H1 (cell line): ENCODE results near the gene PRR33. TPM values are rescaled to one million over a fixed set of nuclear protein-coding genes. Genes with fewer than 3 reads are reported as not detected.

ENCODE experiments used
- CTCF ChIA-PET: fragments of 300-600 bp; sonication (Branson Sonifier 250); formaldehyde crosslinking; loops from one replicate; lab custom pipeline; 2021; ENCODE audit not compliant: partially characterized antibody; lab: Charles Lee
- POLR2A ChIA-PET: fragments of 300-600 bp; sonication (Branson Sonifier 250); formaldehyde crosslinking; loops from one replicate; lab custom pipeline; 2021; ENCODE audit warnings: inconsistent platforms; ENCODE audit not compliant: partially characterized antibody; lab: Charles Lee
- DNase-seq, 2 experiments: peaks; one replicate each; pipeline versions ENCODE4 v3.0.0 to v3.0.0-alpha.2; 2010 to 2022; ENCODE audit warnings: low spot score in 2 of 2, low read depth in 1 of 2, mixed read lengths in 1 of 2
- FAIRE-seq: peaks from 2 replicates; lab custom pipeline; 2011; peaks lifted over from hg19 to GRCh38; lab: Jason Lieb, UNC
- H2AFZ ChIP-seq: 2 replicates; pipeline ENCODE4 v1.8.1; 2012; ENCODE audit warnings: low read length, inconsistent platforms
- H2AK5ac ChIP-seq: 2 replicates; pipeline ENCODE4 v1.6.1; 2013; ENCODE audit warnings: low read depth, low read length
- H2BK120ac ChIP-seq: replicated peaks from 2 replicates; pipeline ENCODE3; 2013; ENCODE audit warnings: low read depth, low read length, inconsistent platforms
- H2BK12ac ChIP-seq: 2 replicates; pipeline ENCODE4 v1.6.1; 2013; ENCODE audit warnings: low read depth, low read length
- H2BK15ac ChIP-seq: 2 replicates; pipeline ENCODE4 v1.6.1; 2013; ENCODE audit warnings: low read length
- H2BK20ac ChIP-seq: 2 replicates; pipeline ENCODE4 v1.6.1; 2013; ENCODE audit warnings: low read length
- H2BK5ac ChIP-seq: 2 replicates; pipeline ENCODE4 v1.6.1; 2013; ENCODE audit warnings: low read depth, low read length
- H3K14ac ChIP-seq: 2 replicates; pipeline ENCODE4 v1.6.1; 2013; ENCODE audit warnings: inconsistent platforms; ENCODE audit not compliant: insufficient read length
- H3K18ac ChIP-seq: 2 replicates; pipeline ENCODE4 v1.6.1; 2013; ENCODE audit warnings: low read length; ENCODE audit errors: extremely low read depth
- H3K23ac ChIP-seq: 2 replicates; pipeline ENCODE4 v1.6.1; 2013; ENCODE audit warnings: inconsistent platforms; ENCODE audit not compliant: insufficient read length
- H3K23me2 ChIP-seq: 2 replicates; pipeline ENCODE4 v1.6.1; 2013; ENCODE audit warnings: low read depth, low read length
- H3K27ac ChIP-seq: 2 replicates; pipeline ENCODE4 v1.6.1; 2011; ENCODE audit warnings: low read depth, low read length, inconsistent platforms
- H3K27me3 ChIP-seq, 4 experiments: replicated peaks in 1 of 4; 1 replicate in 1 of 4; 2 replicates in 3 of 4; pipeline versions ENCODE4 v1.6.1 to v1.8.1; 2011 to 2013; ENCODE audit warnings: low read length in 3 of 4, mild to moderate bottlenecking in 3 of 4, inconsistent platforms in 2 of 4, mixed read lengths in 2 of 4, moderate library complexity in 1 of 4; ENCODE audit not compliant: control insufficient read depth in 3 of 4, insufficient read depth in 3 of 4; ENCODE audit errors: extremely low read depth in 1 of 4
- H3K36me3 ChIP-seq, 4 experiments: 2 replicates each; pipeline versions ENCODE4 v1.6.1 to v1.8.1; 2011 to 2013; ENCODE audit warnings: mild to moderate bottlenecking in 4 of 4, low read length in 3 of 4, moderate library complexity in 2 of 4, control low read depth in 1 of 4, inconsistent platforms in 1 of 4; ENCODE audit not compliant: insufficient read depth in 4 of 4, control insufficient read depth in 2 of 4
- H3K4ac ChIP-seq: replicated peaks from 2 replicates; pipeline ENCODE3; 2013; ENCODE audit warnings: low read length, low read depth, mixed read lengths, inconsistent platforms; ENCODE audit not compliant: insufficient read length
- H3K4me1 ChIP-seq, 4 experiments: replicated peaks in 1 of 4; 1 replicate in 1 of 4; 2 replicates in 3 of 4; pipeline versions ENCODE4 v1.6.1 to v1.8.1; 2011 to 2013; ENCODE audit warnings: low read length in 3 of 4, inconsistent platforms in 2 of 4, mixed read lengths in 1 of 4; ENCODE audit not compliant: insufficient read depth in 4 of 4, control insufficient read depth in 3 of 4
- H3K4me2 ChIP-seq, 2 experiments: 2 replicates each; pipeline versions ENCODE4 v1.6.1 to v1.8.1; 2011 to 2013; ENCODE audit warnings: low read depth in 2 of 2, low read length in 2 of 2, control low read depth in 1 of 2, inconsistent platforms in 1 of 2, mild to moderate bottlenecking in 1 of 2; ENCODE audit not compliant: insufficient read depth in 1 of 2
- H3K4me3 ChIP-seq, 4 experiments: fragments of 200-600, 300-600 bp in 1 of 4; sonication (generic), shearing (Covaris generic), sonication (Bioruptor Twin) in 1 of 4; 2 replicates each; pipeline versions ENCODE4 v1.5.1 to v1.8.1; 2011 to 2016; ENCODE audit warnings: low read length in 4 of 4, low read depth in 3 of 4, control low read depth in 2 of 4, inconsistent platforms in 2 of 4, mild to moderate bottlenecking in 2 of 4, mixed read lengths in 1 of 4, moderate library complexity in 1 of 4; ENCODE audit not compliant: insufficient read depth in 2 of 4; ENCODE audit errors: extremely low read depth in 1 of 4
- H3K56ac ChIP-seq: replicated peaks from 2 replicates; pipeline ENCODE3; 2013; ENCODE audit warnings: low read depth, mild to moderate bottlenecking, mixed read lengths, low read length, inconsistent platforms; ENCODE audit not compliant: insufficient read length
- H3K79me1 ChIP-seq: 2 replicates; pipeline ENCODE4 v1.6.1; 2013; ENCODE audit warnings: low read depth, low read length, control low read depth
- H3K79me2 ChIP-seq, 2 experiments: 2 replicates each; pipeline versions ENCODE4 v1.6.1 to v1.8.1; 2012 to 2013; ENCODE audit warnings: low read length in 2 of 2, mild to moderate bottlenecking in 2 of 2, inconsistent platforms in 1 of 2; ENCODE audit not compliant: insufficient read depth in 2 of 2, control insufficient read depth in 1 of 2
- H3K9ac ChIP-seq, 4 experiments: replicated peaks in 1 of 4; 1 replicate in 1 of 4; 2 replicates in 3 of 4; pipeline versions ENCODE4 v1.6.1 to v1.8.1; 2011 to 2013; ENCODE audit warnings: low read depth in 3 of 4, low read length in 3 of 4, control low read depth in 2 of 4, mild to moderate bottlenecking in 2 of 4, moderate library complexity in 2 of 4, inconsistent platforms in 1 of 4; ENCODE audit errors: extremely low read depth in 1 of 4
- H3K9me3 ChIP-seq, 2 experiments: 2 replicates each; pipeline versions ENCODE4 v1.6.1 to v1.8.1; 2012 to 2013; ENCODE audit warnings: mild to moderate bottlenecking in 2 of 2, moderate library complexity in 2 of 2, control low read depth in 1 of 2, inconsistent platforms in 1 of 2, low read depth in 1 of 2, low read length in 1 of 2, mixed read lengths in 1 of 2; ENCODE audit not compliant: insufficient read depth in 2 of 2
- H4K20me1 ChIP-seq, 2 experiments: replicated peaks in 1 of 2; 2 replicates each; pipeline versions ENCODE3 to v1.8.1; 2011 to 2013; ENCODE audit warnings: inconsistent platforms in 2 of 2, low read length in 2 of 2, mild to moderate bottlenecking in 1 of 2; ENCODE audit not compliant: insufficient read depth in 2 of 2, control insufficient read depth in 1 of 2
- H4K5ac ChIP-seq: 2 replicates; pipeline ENCODE4 v1.6.1; 2013; ENCODE audit warnings: low read length, low read depth, mixed read lengths, inconsistent platforms; ENCODE audit not compliant: insufficient read length
- H4K8ac ChIP-seq: 2 replicates; pipeline ENCODE4 v1.8.0; 2013; ENCODE audit warnings: mild to moderate bottlenecking, moderate library complexity, low read length, inconsistent platforms; ENCODE audit not compliant: insufficient read depth; ENCODE audit errors: extremely low read depth
- H4K91ac ChIP-seq: replicated peaks from 2 replicates; pipeline ENCODE3; 2013; ENCODE audit warnings: low read length, mixed read lengths, inconsistent platforms; ENCODE audit not compliant: insufficient read length
- CHD1 ChIP-seq: IDR thresholded peaks from 2 replicates; pipeline ENCODE4 v1.6.1; 2012; ENCODE audit warnings: low read depth, low read length, improper control_type of control experiment
- CREB1 ChIP-seq: IDR thresholded peaks from 2 replicates; pipeline ENCODE4 v1.6.1; 2012; ENCODE audit warnings: inconsistent platforms
- GABPA ChIP-seq: IDR thresholded peaks from 2 replicates; pipeline ENCODE4 v1.6.1; 2011; ENCODE audit warnings: mild to moderate bottlenecking, low read length, moderate library complexity, borderline replicate concordance; ENCODE audit not compliant: insufficient read depth
- KDM5A ChIP-seq: fragments of 200-600 bp; IDR thresholded peaks from 2 replicates; pipeline ENCODE4 v1.7.1; 2012; ENCODE audit warnings: mild to moderate bottlenecking, low read length, inconsistent platforms, mixed read lengths
- POLR2AphosphoS5 ChIP-seq: IDR thresholded peaks from 2 replicates; pipeline ENCODE4 v1.6.1; 2011; ENCODE audit warnings: low read depth, low read length
- SAP30 ChIP-seq: fragments of 300-600 bp; sonication (generic); IDR thresholded peaks from 2 replicates; pipeline ENCODE4 v1.7.1; 2012; ENCODE audit warnings: low read length, moderate library complexity, mild to moderate bottlenecking, inconsistent platforms; ENCODE audit not compliant: insufficient read depth, insufficient replicate concordance
- SIX5 ChIP-seq: IDR thresholded peaks from 2 replicates; pipeline ENCODE4 v1.6.1; 2011; ENCODE audit warnings: mild to moderate bottlenecking, low read depth, low read length
- ZNF274 ChIP-seq: IDR thresholded peaks from 2 replicates; pipeline ENCODE4 v1.7.0; 2012; ENCODE audit warnings: low read length, borderline replicate concordance; ENCODE audit errors: extremely low read depth
- WGBS, 2 experiments: shearing (Covaris generic) in 1 of 2; methylation state at CpG; one replicate each; pipeline versions ENCODE4 v1.1.6 to v1.1.7; 2013 to 2015; ENCODE audit warnings: low lambda C conversion rate in 2 of 2, mixed read lengths in 2 of 2, inconsistent platforms in 1 of 2, low coverage in 1 of 2, missing lambda C conversion rate in 1 of 2; ENCODE audit not compliant: insufficient replicate concordance in 2 of 2, insufficient coverage in 1 of 2, insufficient read length in 1 of 2; ENCODE audit errors: extremely low coverage in 1 of 2, missing lambda C conversion rate in 1 of 2; 5-methylcytosine and 5-hydroxymethylcytosine counted together
- polyA plus RNA-seq, 7 experiments: library from polyadenylated mRNA; depleted of rRNA in 3 of 7; stranded (reverse) in 5 of 7; unstranded in 2 of 7; fragments of >200 nt in 5 of 7; fragments of 200-250 nt in 2 of 7; gene quantifications; 1 replicate in 5 of 7; 2 replicates in 1 of 7; 4 replicates in 1 of 7; pipeline versions ENCODE4 v1.2.1 to v1.2.3, GENCODE V29; 2011 to 2013; ENCODE audit warnings: missing spikeins in 2 of 7, mixed read lengths in 2 of 7
- total RNA-seq: library from RNA; stranded (reverse); fragmentation: NEBNext Ultra II Directional; extraction: Animal tissue kit (Norgen Biotek cat#: 25700); gene quantifications from 2 replicates; pipeline ENCODE4 v1.2.1, GENCODE V29; 2021

The PRR33 gene
- total and polyA plus RNA-seq, 2 of the 8 experiments (the other 6 are each of a cell fraction or from before 2014, with no cell fraction given), result 0.02 TPM; not detected in 1

GRCh38 chr11:1894759-1895158 is 3.1 kb upstream of the PRR33 start:
- no peak overlapping the region for H3K4ac ChIP-seq
- no peak overlapping the region for H2AK5ac ChIP-seq
- no peak overlapping the region for H2AFZ ChIP-seq
- H3K4me2 ChIP-seq, result no peak overlapping the region
- H2BK12ac ChIP-seq, result no peak overlapping the region
- H3K79me2 ChIP-seq, result no peaks in the 10 kb centered on the region
- H3K79me1 ChIP-seq, result no peaks in the 10 kb centered on the region
- TF ChIP-seq ZNF274 (no peak), SAP30 (no peak), KDM5A (no peak), SIX5 (no peak), GABPA (no peak), CHD1 (no peak), POLR2AphosphoS5 (no peak), CREB1 (no peak)
- POLR2A ChIA-PET, result interaction anchor here (0.6 kb wide), 1 partner anchor 205 kb away, joined by 3 read pairs; no protein-coding TSS in a partner anchor
- H4K20me1 ChIP-seq, result peaks cover 0 to 4% of the 10 kb centered on the region in 2 experiments
- H3K23me2 ChIP-seq, result peaks cover 15% of the 10 kb centered on the region; the same call in 1 of the 2 replicates
- H3K23ac ChIP-seq, result no peak overlapping the region
- no peak overlapping the region for H4K5ac ChIP-seq
- CTCF ChIA-PET, result interaction anchor here (1.8 kb wide), 1 partner anchor 256 kb away, joined by 11 read pairs; no protein-coding TSS in a partner anchor
- H3K9ac ChIP-seq, result no peak overlapping the region
- no peaks in the 10 kb centered on the region; a peak in 1 of 7 replicates for H3K27me3 ChIP-seq
- peak overlapping the region; percentile 46; the same call in 1 of the 2 replicates for H4K8ac ChIP-seq
- H2BK5ac ChIP-seq, result no peak overlapping the region
- H3K9me3 ChIP-seq, result no peaks in the 10 kb centered on the region
- DNase-seq (no peak), FAIRE-seq (no peak)
- H3K36me3 ChIP-seq, result no peaks in the 10 kb centered on the region
- H3K27ac ChIP-seq, result no peak overlapping the region
- H2BK120ac ChIP-seq, result no peak overlapping the region
- no peak overlapping the region for H3K14ac ChIP-seq
- H3K4me1 ChIP-seq, result no peaks in the 10 kb centered on the region
- H4K91ac ChIP-seq, result no peak overlapping the region
- H3K56ac ChIP-seq, result no peak overlapping the region
- no peak overlapping the region for H3K4me3 ChIP-seq
- 96% methylated on average over 11 of the region's 11 CpGs; no CpG with 5 or more reads in 1 of the 2 experiments for WGBS, 2 experiments
- H2BK15ac ChIP-seq, result no peak overlapping the region
- H3K18ac ChIP-seq, result no peak overlapping the region
- H2BK20ac ChIP-seq, result no peak overlapping the region
